Ovary (tissue), 9 donors: ENCODE results near the gene RERG. TPM values are rescaled to one million over a fixed set of nuclear protein-coding genes. Genes with fewer than 3 reads are reported as not detected.
A peak's percentile ranks its signal among the peaks of the same experiment; 100 is the strongest.

ENCODE experiments used
- DNase-seq, 5 donors: peaks; one replicate each; pipeline ENCODE4 v3.0.0-alpha.2; 2019 to 2020
- H3K27ac ChIP-seq, 2 donors: fragments of 200-600 bp; one replicate each; pipeline versions ENCODE4 v1.5.1 to v1.8.0; 2019 to 2022
- H3K27me3 ChIP-seq: fragments of 200-600 bp; one replicate; pipeline ENCODE4 v1.8.0; 2022
- H3K36me3 ChIP-seq: fragments of 200-600 bp; sonication (generic); one replicate; pipeline ENCODE4 v1.5.1; 2019
- H3K4me1 ChIP-seq: one replicate; pipeline ENCODE4 v1.8.1; 2013; ENCODE audit warnings: mild to moderate bottlenecking, moderate library complexity; ENCODE audit not compliant: insufficient read depth
- H3K4me3 ChIP-seq: fragments of 200-600 bp; sonication (generic); one replicate; pipeline ENCODE4 v1.5.1; 2017
- H3K9me3 ChIP-seq, 2 donors: fragments of 200-600 bp in 1 of 2; sonication (generic) in 1 of 2; one replicate each; pipeline versions ENCODE4 v1.5.1 to v1.8.1; 2013 to 2019; ENCODE audit warnings: mild to moderate bottlenecking in 1 of 2, moderate library complexity in 1 of 2
- EP300 ChIP-seq: sonication (generic); formaldehyde crosslinking; IDR thresholded peaks from one replicate; pipeline ENCODE4 v1.6.1; 2017; ENCODE audit warnings: antibody characterized with exemption
- POLR2A ChIP-seq: fragments of 450-650 bp; IDR thresholded peaks from one replicate; pipeline ENCODE4 v1.6.1; 2017; ENCODE audit warnings: antibody characterized with exemption, mild to moderate bottlenecking, moderate library complexity
- WGBS, 3 donors: extraction: QIAGEN DNeasy Blood & Tissue Kit in 1 of 3; methylation state at CpG; one replicate each; pipeline versions ENCODE4 v1.1.5 to v1.1.7; 2013 to 2017; 5-methylcytosine and 5-hydroxymethylcytosine counted together
- intact Hi-C, 4 donors: fragments of 100-400 bp; cut with DNase I; formaldehyde crosslinking; loops; one replicate each; pipeline versions ENCODE4 v1.11.0 to v1.15.1; 2022 to 2023
- polyA plus RNA-seq, 2 donors: library from polyadenylated mRNA; stranded (reverse); fragments of 200-250 nt in 1 of 2; fragments of 350-450 nt in 1 of 2; fragmentation: Illumina TruSeq in 1 of 2; extraction: RNeasy Lipid Tissue Mini Kit (QIAGEN cat#74804) in 1 of 2; gene quantifications; one replicate each; pipeline ENCODE4 v1.2.3, GENCODE V29; 2013 to 2014
- total RNA-seq, 7 donors: library from RNA; depleted of rRNA in 2 of 7; stranded (reverse); fragments of >200 nt in 2 of 7; fragmentation: NEBNext Ultra II Directional in 3 of 7; extraction: Animal tissue kit (Norgen Biotek cat#: 25700) in 3 of 7; gene quantifications; one replicate each; pipeline versions ENCODE4 v1.1.0 to v1.2.4, GENCODE V29; 2016 to 2023
- TF ChIP-seq, protein P1 (sequence below), 3 donors: fragments of 450-650 bp in 2 of 3; fragments of 200-600 bp in 1 of 3; IDR thresholded peaks; one replicate each; pipeline versions ENCODE4 v1.5.1 to v1.8.0; 2016 to 2022; ENCODE audit warnings: antibody characterized with exemption in 3 of 3, mild to moderate bottlenecking in 1 of 3
- donor health status: DM: no; HTN: no; CAD: no; lungs with moderate emphysema.
- donor health status: DM: no; HTN: no; CAD: no.
- donor health status: Bipolar disorder and iron deficiency.
- donor health status: DM: yes; HTN: yes; CAD: no.
- donor health status: DM: no; HTN: no; CAD: no.
- donor health status: DM: yes; HTN: yes; CAD: no.

RERG gene
- total and polyA plus RNA-seq, 9 donors = 12.9 to 96.8 (median 36.7) TPM

DNA sequence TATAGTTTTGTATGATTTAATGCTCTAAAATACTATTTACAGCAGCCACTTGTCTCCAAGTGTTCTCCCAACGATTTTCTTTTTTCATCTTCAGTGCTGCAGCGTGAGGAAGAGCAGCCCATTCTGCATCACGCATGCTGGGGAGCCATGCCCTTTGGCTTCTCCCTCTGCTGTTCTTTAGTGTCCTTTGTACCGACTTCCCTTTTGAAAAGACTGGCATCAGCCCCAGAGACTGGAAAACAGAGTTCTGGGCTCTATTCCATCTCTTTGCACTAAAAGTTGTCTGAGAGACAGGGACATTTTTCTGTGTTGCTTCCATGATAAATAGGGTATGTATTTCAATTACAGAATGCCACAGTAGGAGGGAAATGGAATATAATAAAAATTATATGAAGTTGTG lies 105.1 kb downstream of the RERG start:
- H3K4me3 ChIP-seq = no peak overlapping the region
- H3K36me3 ChIP-seq = no peaks in the 10 kb centered on the region
- no peaks in the 10 kb centered on the region for H3K9me3 ChIP-seq
- H3K27me3 ChIP-seq = no peaks in the 10 kb centered on the region
- intact Hi-C loops = no loop called here
- TF ChIP-seq POLR2A (no peak), EP300 (no peak)
- TF ChIP-seq, protein P1, sequence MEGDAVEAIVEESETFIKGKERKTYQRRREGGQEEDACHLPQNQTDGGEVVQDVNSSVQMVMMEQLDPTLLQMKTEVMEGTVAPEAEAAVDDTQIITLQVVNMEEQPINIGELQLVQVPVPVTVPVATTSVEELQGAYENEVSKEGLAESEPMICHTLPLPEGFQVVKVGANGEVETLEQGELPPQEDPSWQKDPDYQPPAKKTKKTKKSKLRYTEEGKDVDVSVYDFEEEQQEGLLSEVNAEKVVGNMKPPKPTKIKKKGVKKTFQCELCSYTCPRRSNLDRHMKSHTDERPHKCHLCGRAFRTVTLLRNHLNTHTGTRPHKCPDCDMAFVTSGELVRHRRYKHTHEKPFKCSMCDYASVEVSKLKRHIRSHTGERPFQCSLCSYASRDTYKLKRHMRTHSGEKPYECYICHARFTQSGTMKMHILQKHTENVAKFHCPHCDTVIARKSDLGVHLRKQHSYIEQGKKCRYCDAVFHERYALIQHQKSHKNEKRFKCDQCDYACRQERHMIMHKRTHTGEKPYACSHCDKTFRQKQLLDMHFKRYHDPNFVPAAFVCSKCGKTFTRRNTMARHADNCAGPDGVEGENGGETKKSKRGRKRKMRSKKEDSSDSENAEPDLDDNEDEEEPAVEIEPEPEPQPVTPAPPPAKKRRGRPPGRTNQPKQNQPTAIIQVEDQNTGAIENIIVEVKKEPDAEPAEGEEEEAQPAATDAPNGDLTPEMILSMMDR (IDR thresholded peaks at IDR 0.05) = no peak
- H3K27ac ChIP-seq = no peak overlapping the region
- DNase-seq = peak in 2 of 5 donors; percentile 20 to 30
- WGBS, 3 donors = 10 to 14% (median 11%) methylated on average over 4 of the region's 4 CpGs
- H3K4me1 ChIP-seq = peaks cover 2% of the 10 kb centered on the region

DNA sequence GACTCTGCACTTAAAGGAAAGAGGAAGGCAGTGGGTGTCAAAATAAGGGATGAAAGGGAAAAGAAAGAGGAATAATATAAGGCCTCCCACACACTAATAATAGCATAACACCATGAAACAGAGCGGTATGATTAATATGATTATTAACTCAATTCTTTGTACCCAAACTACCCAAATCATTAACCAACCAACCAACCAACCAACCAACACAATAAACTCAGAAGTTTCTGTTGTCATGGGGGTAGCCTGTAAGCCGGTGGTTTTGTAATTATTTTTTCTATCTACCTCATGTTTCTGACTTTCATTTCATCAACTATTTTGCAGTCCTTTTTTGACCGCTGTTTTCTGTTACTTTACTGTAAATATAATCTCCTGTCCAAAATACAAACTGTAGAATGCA lies 105.8 kb downstream of the RERG start:
- DNase-seq = no peak
- H3K27me3 ChIP-seq = no peaks in the 10 kb centered on the region
- intact Hi-C loops = no loop called here
- no peak for TF ChIP-seq EP300
- TF ChIP-seq, protein P1 (IDR thresholded peaks at IDR 0.05) = no peak
- no peak for TF ChIP-seq POLR2A
- H3K27ac ChIP-seq = no peak overlapping the region
- H3K9me3 ChIP-seq = no peaks in the 10 kb centered on the region
- WGBS, 3 donors = 92 to 94% (median 92%) methylated on average over 3 of the region's 3 CpGs
- no peak overlapping the region for H3K4me3 ChIP-seq
- H3K36me3 ChIP-seq = no peaks in the 10 kb centered on the region
- H3K4me1 ChIP-seq = peaks cover 2% of the 10 kb centered on the region

DNA sequence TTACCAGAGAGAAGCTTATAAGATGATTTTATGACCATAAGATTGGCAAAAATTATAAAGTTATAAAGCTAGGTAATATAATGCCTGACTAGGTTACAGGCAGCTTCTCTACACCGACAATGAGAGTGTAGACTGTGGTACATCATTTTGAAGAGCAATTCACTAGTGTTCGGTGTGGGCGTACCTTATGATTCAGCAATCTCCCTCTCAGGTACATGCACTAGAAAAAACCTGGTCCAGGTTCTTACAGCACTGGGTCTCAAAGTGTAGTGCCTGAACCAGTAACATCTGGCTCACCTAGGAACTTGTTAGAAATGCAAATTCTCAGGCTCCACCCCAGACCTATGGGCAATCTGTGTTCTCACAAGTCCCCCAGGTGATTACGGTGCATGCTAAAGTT lies 106.7 kb downstream of the RERG start:
- WGBS, 3 donors = 95 to 97% (median 96%) methylated on average over 4 of the region's 4 CpGs
- TF ChIP-seq, protein P1 (IDR thresholded peaks at IDR 0.05) = no peak
- no peak for TF ChIP-seq EP300
- no peaks in the 10 kb centered on the region for H3K36me3 ChIP-seq

DNA sequence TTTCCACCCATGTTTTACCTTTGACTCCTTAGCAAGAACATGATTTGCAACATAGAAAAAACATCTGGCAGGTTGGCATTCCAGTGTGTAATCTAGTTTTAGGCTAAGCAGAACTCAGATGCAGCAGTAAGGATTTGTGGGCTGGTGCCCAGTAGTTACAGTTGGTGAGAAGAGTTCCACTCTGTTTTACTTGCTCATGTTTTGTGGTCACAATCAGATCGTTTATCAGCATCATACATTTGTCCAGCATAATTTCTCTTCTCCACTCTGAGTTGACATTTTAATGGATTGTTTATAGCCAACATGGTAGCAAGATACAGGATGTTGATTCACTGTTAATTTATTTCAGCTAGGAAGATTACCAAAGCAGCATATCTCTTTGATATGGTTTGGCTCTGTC lies 128.4 kb downstream of the RERG start:
- H3K4me1 ChIP-seq = no peaks in the 10 kb centered on the region
- no peak for TF ChIP-seq POLR2A
- TF ChIP-seq, protein P1 (IDR thresholded peaks at IDR 0.05) = no peak
- TF ChIP-seq EP300 = no peak
- no peak for DNase-seq
- 38 to 52% (median 41%) methylated on average over 1 of the region's 1 CpG for WGBS, 3 donors
- no peaks in the 10 kb centered on the region for H3K27me3 ChIP-seq
- no peaks in the 10 kb centered on the region for H3K36me3 ChIP-seq
- intact Hi-C loops = no loop called here
- H3K4me3 ChIP-seq = no peak overlapping the region
- H3K9me3 ChIP-seq = no peaks in the 10 kb centered on the region
- H3K27ac ChIP-seq = no peak overlapping the region

More for the DNA sequence above, 106.7 kb downstream of the RERG start:
- Histone ChIP-seq H3K27me3 (no peaks in the 10 kb centered on the region), H3K4me1 (peaks cover 2% of the 10 kb centered on the region), H3K9me3 (no peaks in the 10 kb centered on the region), H3K27ac (no peak overlapping the region), H3K4me3 (no peak overlapping the region)
- no peak for DNase-seq
- intact Hi-C loops = no loop called here

DNA sequence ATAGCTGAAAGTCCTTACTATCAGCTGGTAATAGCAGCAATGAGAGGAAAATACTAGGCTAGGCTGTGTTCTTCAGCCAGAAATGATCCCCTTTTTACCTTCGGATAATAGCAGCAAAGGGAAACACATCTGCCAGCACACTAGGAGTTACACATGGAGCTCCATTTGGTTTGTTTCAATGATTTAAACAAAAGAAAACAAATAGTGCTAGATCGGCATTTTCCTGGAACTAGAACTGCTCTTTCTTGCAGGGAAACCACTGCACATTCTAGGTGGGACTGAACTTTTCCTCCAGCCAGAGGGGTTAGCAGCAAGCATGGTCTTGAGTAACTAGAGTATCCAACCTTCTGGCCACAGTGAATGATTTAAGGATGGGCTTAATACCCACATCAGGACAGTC lies 130.8 kb downstream of the RERG start:
- no peaks in the 10 kb centered on the region for H3K9me3 ChIP-seq
- DNase-seq = no peak
- no peak overlapping the region for H3K4me3 ChIP-seq
- TF ChIP-seq, protein P1 (IDR thresholded peaks at IDR 0.05) = no peak
- TF ChIP-seq EP300 (no peak), POLR2A (no peak)
- H3K27ac ChIP-seq = no peak overlapping the region
- no peaks in the 10 kb centered on the region for H3K4me1 ChIP-seq
- no peaks in the 10 kb centered on the region for H3K36me3 ChIP-seq
- WGBS, 3 donors = 48 to 59% (median 49%) methylated on average over 2 of the region's 2 CpGs
- no peaks in the 10 kb centered on the region for H3K27me3 ChIP-seq
- intact Hi-C loops = no loop called here
